Glutamatergic neuron (in vitro differentiated cells): ENCODE data around the gene DCAF8. TPM values are rescaled to one million over a fixed set of nuclear protein-coding genes. Genes with fewer than 3 reads are reported as not detected.

ENCODE experiments used
- DNase-seq: peaks from one replicate; pipeline ENCODE4 v3.0.0; 2022
- H3K27ac Mint-ChIP-seq: one replicate; pipeline ENCODE4 v1.8.0; 2020; ENCODE audit warnings: mild to moderate bottlenecking, mixed read lengths, inconsistent platforms; ENCODE audit not compliant: unreplicated experiment
- H3K27me3 Mint-ChIP-seq: one replicate; pipeline ENCODE4 v1.8.0; 2020; ENCODE audit warnings: mild to moderate bottlenecking, moderate library complexity, mixed read lengths, inconsistent platforms; ENCODE audit not compliant: unreplicated experiment
- H3K36me3 Mint-ChIP-seq: one replicate; pipeline ENCODE4 v1.8.0; 2020; ENCODE audit warnings: mild to moderate bottlenecking, mixed read lengths, inconsistent platforms; ENCODE audit not compliant: unreplicated experiment
- H3K4me1 Mint-ChIP-seq: one replicate; pipeline ENCODE4 v1.8.0; 2020; ENCODE audit warnings: mild to moderate bottlenecking, low read depth, mixed read lengths, inconsistent platforms; ENCODE audit not compliant: unreplicated experiment
- H3K4me3 Mint-ChIP-seq: one replicate; pipeline ENCODE4 v1.8.0; 2020; ENCODE audit warnings: mild to moderate bottlenecking, mixed read lengths, inconsistent platforms; ENCODE audit not compliant: unreplicated experiment
- H3K9me3 Mint-ChIP-seq: one replicate; pipeline ENCODE4 v1.8.0; 2020; ENCODE audit warnings: mild to moderate bottlenecking, moderate library complexity, mixed read lengths, inconsistent platforms; ENCODE audit not compliant: unreplicated experiment
- CTCF ChIP-seq: fragments of 200-600 bp; sonication (generic); IDR thresholded peaks from one replicate; pipeline ENCODE4 v1.5.0; 2021; ENCODE audit not compliant: partially characterized antibody, unreplicated experiment
- total RNA-seq: library from RNA; stranded (reverse); fragmentation: NEBNext Ultra II Directional; extraction: Animal tissue kit (Norgen Biotek cat#: 25700); gene quantifications from one replicate; pipeline ENCODE4 v1.2.1, GENCODE V29; 2021; ENCODE audit not compliant: unreplicated experiment

DCAF8 gene
- total RNA-seq, 1 donor from 2014 or later: 146 TPM

GRCh38 chr1:160188341-160188740 is 74.0 kb downstream of the DCAF8 start:
- Mint-ChIP-seq H3K9me3 (peaks cover 1% of the 10 kb centered on the region), H3K27ac (no peak overlapping the region), H3K4me1 (peaks cover 2% of the 10 kb centered on the region), H3K27me3 (peaks cover 9% of the 10 kb centered on the region), H3K36me3 (no peaks in the 10 kb centered on the region), H3K4me3 (no peak overlapping the region)
- TF ChIP-seq CTCF: no peak
- DNase-seq: no peak

GRCh38 chr1:160187407-160187806 is 74.9 kb downstream of the DCAF8 start:
- TF ChIP-seq CTCF: no peak
- no peak overlapping the region for H3K4me3 Mint-ChIP-seq
- no peak for DNase-seq

GRCh38 chr1:160186729-160187128 is 75.6 kb downstream of the DCAF8 start:
- no peak for TF ChIP-seq CTCF
- H3K4me3 Mint-ChIP-seq: no peak overlapping the region
- no peaks in the 10 kb centered on the region for H3K36me3 Mint-ChIP-seq
- no peak for DNase-seq
- peaks cover 8% of the 10 kb centered on the region for H3K27me3 Mint-ChIP-seq
- peaks cover 1% of the 10 kb centered on the region for H3K9me3 Mint-ChIP-seq
- H3K4me1 Mint-ChIP-seq: no peaks in the 10 kb centered on the region
- H3K27ac Mint-ChIP-seq: no peak overlapping the region

More at GRCh38 chr1:160187407-160187806, 74.9 kb downstream of the DCAF8 start:
- Mint-ChIP-seq H3K27me3 (peaks cover 8% of the 10 kb centered on the region), H3K36me3 (no peaks in the 10 kb centered on the region), H3K9me3 (peaks cover 1% of the 10 kb centered on the region), H3K4me1 (peaks cover under 1% of the 10 kb centered on the region), H3K27ac (no peak overlapping the region)

GRCh38 chr1:160186246-160186645 is 76.1 kb downstream of the DCAF8 start:
- Mint-ChIP-seq H3K27ac (no peak overlapping the region), H3K4me1 (no peaks in the 10 kb centered on the region), H3K4me3 (no peak overlapping the region), H3K36me3 (no peaks in the 10 kb centered on the region), H3K27me3 (peaks cover 8% of the 10 kb centered on the region), H3K9me3 (peaks cover 1% of the 10 kb centered on the region)
- TF ChIP-seq CTCF: no peak
- DNase-seq: no peak

- DNase-seq: no peak
- H3K36me3 Mint-ChIP-seq: no peaks in the 10 kb centered on the region
- H3K4me1 Mint-ChIP-seq: no peaks in the 10 kb centered on the region
- H3K27ac Mint-ChIP-seq: no peak overlapping the region
- TF ChIP-seq CTCF: no peak
- H3K4me3 Mint-ChIP-seq: no peak overlapping the region
- H3K27me3 Mint-ChIP-seq: peaks cover 3% of the 10 kb centered on the region
- H3K9me3 Mint-ChIP-seq: no peaks in the 10 kb centered on the region
Observed at GRCh38 chr1:160179336-160179735, 83.0 kb downstream of the DCAF8 start.
